Measurements from ENCODE around the gene DGKG. TPM values are rescaled to one million over a fixed set of nuclear protein-coding genes. Genes with fewer than 3 reads are reported as not detected.

The DGKG gene
- total and polyA plus RNA-seq, 9 of the 15 experiments (the other 6 are each of a cell fraction or from before 2014, with no cell fraction given), result 0.01 to 0.36 (median 0.15) TPM

DNA sequence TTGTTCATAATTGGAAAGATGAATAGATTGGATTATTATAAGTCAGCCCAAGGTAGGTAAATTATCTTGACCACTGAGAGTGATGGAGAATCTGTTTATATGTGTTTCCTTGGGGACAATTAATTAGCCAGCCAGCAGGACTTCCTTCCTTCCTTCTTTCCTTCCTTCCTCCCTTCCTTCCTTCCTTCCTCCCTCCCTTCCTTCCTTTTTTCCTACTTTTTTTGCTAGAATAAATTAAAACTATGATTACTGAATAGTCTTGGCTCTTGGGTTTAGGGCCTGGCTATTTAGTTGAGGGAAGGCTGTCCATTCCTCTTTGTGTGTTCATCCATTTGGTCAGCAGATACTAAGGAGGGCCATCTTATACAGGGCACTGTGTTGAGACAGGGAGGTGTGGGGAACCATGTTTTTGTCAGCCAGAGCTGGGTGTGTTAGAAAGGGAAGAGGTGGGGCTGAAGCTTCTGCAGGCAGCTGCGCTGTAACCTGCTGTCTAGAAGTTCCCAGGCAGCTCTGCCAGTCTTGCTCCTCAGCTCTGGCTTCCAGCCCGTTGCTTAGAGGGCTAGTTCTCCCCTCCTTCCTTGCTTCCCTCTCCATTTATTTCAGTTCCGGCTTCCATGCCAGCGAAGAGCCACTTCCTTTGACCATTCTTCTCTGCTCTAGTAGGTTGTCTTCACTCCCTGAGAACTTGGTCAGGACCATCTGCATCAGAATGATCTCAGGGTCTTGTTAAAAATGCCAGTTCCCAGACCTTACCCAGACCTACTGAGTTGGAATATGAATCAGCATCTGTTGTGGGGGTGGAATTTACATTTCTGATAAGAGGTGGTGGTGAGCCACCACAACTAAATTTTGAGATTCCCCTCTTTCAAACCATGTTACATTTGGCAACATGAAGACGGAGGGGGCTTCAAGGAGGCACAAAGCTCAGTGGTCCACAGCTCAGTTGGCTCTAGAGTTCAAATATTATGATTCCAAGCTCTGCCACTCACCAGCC, 113.9 kb downstream of the DGKG start (continued):
- TF ChIP-seq, protein P1, sequence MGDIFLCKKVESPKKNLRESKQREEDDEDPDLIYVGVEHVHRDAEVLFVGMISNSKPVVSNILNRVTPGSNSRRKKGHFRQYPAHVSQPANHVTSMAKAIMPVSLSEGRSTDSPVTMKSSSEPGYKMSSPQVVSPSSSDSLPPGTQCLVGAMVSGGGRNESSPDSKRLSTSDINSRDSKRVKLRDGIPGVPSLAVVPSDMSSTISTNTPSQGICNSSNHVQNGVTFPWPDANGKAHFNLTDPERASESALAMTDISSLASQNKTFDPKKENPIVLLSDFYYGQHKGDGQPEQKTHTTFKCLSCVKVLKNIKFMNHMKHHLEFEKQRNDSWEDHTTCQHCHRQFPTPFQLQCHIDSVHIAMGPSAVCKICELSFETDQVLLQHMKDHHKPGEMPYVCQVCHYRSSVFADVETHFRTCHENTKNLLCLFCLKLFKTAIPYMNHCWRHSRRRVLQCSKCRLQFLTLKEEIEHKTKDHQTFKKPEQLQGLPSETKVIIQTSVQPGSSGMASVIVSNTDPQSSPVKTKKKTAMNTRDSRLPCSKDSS (IDR thresholded peaks at IDR 0.05; ENCODE audit: low read depth, partially characterized antibody), result no peak
- TF ChIP-seq, protein P2, sequence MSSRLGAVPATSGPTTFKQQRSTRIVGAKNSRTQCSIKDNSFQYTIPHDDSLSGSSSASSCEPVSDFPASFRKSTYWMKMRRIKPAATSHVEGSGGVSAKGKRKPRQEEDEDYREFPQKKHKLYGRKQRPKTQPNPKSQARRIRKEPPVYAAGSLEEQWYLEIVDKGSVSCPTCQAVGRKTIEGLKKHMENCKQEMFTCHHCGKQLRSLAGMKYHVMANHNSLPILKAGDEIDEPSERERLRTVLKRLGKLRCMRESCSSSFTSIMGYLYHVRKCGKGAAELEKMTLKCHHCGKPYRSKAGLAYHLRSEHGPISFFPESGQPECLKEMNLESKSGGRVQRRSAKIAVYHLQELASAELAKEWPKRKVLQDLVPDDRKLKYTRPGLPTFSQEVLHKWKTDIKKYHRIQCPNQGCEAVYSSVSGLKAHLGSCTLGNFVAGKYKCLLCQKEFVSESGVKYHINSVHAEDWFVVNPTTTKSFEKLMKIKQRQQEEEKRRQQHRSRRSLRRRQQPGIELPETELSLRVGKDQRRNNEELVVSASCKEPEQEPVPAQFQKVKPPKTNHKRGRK (tag; IDR thresholded peaks at IDR 0.05), result no peak
- TF ChIP-seq ZNF121 (CRISPR knock-in tag; conservative IDR thresholded peaks at IDR 0.05) (no peak), NFRKB (IDR thresholded peaks at IDR 0.05; ENCODE audit: low read depth) (no peak), ZNF23 (CRISPR knock-in tag; IDR thresholded peaks at IDR 0.05) (no peak)
- TF ChIP-seq, protein P3, sequence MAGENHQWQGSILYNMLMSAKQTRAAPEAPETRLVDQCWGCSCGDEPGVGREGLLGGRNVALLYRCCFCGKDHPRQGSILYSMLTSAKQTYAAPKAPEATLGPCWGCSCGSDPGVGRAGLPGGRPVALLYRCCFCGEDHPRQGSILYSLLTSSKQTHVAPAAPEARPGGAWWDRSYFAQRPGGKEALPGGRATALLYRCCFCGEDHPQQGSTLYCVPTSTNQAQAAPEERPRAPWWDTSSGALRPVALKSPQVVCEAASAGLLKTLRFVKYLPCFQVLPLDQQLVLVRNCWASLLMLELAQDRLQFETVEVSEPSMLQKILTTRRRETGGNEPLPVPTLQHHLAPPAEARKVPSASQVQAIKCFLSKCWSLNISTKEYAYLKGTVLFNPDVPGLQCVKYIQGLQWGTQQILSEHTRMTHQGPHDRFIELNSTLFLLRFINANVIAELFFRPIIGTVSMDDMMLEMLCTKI (IDR thresholded peaks at IDR 0.05; ENCODE audit: partially characterized antibody), result no peak
- TF ChIP-seq, protein P4, sequence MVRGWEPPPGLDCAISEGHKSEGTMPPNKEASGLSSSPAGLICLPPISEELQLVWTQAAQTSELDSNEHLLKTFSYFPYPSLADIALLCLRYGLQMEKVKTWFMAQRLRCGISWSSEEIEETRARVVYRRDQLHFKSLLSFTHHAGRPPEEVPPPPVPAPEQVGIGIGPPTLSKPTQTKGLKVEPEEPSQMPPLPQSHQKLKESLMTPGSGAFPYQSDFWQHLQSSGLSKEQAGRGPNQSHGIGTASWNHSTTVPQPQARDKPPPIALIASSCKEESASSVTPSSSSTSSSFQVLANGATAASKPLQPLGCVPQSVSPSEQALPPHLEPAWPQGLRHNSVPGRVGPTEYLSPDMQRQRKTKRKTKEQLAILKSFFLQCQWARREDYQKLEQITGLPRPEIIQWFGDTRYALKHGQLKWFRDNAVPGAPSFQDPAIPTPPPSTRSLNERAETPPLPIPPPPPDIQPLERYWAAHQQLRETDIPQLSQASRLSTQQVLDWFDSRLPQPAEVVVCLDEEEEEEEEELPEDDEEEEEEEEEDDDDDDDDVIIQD (CRISPR knock-in tag; IDR thresholded peaks at IDR 0.05), result no peak
